NCI-H2081 (cell line): ENCODE results near the gene GSG1L.
"Not testable (repeated sequence)": the region's sequence is repeated elsewhere in the genome, so short reads cannot be mapped to it uniquely, and the experiment has no call there.

Source experiments
- DNase-seq, 2 experiments: peaks; one replicate each; lab custom pipeline; 2025; lab: John Stamatoyannopoulos, UW

The GSG1L gene

DNA sequence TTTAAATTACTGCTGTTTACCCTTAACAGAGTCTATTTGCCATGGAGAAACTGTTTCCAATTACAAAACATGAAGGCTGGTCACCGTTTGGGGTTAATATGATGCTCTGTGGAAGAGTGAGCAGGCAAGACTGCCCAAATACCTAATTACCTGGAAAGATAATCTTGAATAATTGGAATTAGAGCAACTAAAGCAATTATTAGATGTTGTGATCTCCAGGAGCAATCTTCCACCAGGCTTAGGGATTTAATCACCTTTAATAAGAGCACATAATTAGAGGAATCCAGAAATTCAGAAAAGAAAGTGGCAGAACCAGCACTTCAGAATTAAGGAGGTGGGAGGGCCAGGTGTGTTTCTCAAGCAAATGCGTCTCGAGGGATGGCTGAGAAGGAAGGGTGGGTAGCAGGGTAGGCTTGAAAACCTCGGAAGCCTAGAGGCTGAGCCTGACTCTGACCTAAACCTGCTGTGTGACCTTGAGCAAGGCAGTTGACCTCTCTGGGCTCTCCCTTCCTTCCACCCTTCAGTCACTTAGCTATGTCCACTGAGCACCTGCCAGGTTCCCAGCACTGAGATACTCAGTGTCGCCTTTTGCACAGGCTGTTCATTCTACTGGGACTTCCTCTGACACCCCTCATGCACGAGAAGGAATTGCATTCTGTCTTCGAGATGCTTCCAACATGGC is 113.2 kb downstream of the GSG1L start:
- DNase-seq = no peak

DNA sequence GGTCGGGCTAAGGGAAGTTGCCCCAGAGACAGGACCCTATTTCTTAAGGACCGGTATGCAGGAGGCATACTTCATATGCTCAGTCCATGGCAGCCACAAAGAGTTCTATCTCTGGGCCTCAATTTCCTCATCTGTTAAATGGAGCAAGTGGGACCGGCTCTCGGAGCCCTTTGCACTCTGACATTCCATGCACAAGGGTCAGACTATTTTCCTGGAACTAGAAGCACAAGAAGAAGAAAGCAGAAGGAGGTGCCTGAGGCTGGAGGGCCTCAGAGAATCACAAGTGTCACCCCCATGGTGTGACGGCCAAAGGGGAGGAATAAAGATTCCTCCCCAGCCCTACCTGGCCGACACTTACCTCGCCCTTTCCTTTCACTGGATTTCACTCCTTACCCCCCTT is 115.8 kb downstream of the GSG1L start:
- DNase-seq = no peak

DNA sequence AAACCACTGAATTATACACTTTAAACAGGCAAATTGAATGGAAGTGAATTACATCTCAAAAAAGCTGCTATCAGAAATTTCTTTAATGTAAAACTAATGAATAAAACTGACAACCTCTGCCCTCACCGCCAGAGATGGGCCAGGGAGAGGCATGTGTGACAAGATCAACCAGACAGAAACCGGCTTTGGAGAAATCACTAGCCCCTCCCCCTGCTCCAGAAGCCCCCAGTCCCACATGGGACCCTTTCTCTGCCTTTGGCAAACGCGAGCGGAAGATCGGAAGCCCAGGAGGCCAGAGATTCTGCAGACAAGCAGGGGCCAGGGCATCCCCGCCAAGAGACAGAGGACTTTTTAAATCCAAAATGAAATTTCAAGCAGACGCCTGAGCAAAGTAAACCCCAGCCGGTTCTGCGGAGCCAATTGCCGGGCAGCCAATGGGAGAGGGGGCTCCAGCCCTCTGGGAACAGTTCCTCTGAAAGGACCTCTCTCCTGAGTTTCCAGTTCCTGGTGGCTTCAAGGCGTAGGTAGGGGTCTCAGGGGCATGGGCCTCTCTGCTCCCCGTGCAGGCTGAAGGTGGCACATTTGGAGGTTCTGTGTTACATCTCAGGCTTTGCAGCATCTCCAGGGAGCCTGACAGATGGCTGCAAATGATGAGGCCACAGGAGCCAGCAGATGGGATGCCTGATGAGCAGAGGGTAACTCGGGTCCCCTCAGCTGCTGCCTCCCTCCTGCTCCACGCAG is 118.1 kb downstream of the GSG1L start:
- no peak for DNase-seq

DNA sequence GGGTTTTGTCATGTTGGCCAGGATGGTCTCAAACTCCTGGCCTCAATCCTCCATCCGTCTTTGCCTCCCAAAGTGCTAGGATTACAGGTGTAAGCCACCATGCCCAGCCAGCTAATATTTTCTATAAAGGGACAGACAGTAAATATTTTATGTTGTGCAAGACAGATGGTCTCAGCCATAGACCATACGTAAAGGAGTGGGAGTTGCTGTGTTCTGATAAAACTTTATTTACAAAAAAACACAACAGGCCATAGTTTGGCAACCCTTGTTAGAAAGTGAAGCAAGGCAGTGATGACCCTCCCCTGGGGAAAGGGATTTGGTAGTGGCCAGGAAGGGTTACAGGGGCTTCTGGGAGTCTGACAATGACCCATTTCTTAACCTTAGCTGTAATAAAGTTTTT is 119.7 kb downstream of the GSG1L start:
- DNase-seq = no peak

DNA sequence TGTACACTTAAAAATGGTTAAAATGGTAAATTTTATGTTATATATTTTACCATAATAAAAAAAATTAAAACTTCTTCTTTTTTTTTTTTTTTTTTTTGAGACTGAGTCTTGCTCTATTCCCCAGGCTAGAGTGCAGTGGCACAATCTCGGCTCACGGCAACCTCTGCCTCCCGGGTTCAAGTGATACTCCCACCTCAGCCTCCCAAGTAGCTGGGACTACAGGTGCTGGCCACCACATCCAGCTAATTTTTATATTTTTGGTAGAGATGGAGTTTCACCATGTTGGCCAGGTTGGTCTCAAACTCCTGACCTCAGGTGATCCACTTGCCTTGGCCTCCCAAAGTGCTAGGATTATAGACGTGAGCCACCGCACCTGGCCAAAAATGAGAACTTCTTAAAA is 121.4 kb downstream of the GSG1L start:
- not testable (repeated sequence) for DNase-seq

DNA sequence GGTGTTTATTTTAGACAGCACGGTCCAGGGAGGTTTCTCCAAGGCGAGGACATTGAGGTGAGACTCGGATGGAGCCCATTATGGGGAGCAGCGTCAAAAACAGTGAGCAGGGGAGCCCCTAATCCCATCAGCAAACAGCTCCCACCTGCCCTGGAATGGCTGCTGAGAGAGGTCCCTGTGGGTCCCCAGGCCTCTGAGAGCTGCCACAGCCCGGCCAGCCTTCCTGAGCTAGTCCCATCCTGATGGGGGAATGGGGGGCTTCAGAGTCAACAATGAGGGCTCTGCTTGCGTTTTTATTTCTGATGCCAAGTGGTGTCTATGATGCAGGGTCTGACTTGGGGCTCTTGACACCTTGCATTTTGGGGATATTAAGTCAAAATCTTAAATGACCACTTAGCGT is 128.4 kb downstream of the GSG1L start:
- no peak for DNase-seq

DNA sequence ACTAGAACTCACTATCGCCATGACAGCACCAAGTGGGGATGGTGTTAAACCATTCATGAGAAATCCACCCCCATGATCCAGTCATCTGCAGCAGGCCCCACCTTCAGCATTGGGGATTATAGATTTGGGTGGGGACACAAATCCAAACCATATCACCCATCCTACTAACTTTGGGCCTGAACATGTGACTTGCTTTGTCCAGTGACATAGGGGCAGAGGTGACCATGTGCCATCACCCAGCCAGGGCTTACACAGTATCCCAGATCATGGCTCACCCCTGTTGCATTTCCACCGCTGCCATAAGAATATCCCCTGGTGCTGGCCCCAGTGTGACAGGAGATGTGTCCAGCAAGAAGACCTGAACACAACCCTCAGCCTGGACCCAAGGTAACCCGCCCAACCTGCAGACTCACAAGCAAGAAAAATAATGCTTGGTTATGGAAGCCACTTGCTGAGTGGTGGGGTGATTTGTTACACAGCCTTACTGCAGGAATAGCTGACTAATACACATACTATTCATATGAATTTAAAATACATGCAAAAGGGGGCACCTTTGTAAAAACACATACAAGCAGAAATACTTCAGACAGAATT is 130.9 kb downstream of the GSG1L start:
- no peak for DNase-seq

DNA sequence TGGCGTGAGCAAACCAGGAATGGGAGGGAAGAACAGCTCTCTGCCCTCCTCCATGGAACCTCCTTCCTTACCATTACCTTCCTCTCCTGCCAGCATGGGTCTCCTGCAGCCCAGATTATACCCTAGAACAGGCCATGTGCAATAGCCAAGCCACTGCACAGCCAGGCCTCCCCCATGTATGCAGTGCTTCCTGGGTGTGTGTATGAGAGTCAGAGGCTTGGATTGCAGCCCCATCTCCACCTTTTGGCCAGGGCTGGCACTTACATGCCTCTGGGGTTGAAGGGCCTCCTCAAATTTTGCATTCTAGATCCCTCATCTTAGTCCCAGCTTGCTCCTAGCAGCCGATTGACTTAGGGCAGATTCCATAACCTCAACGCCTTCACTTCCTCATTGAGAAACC is 133.7 kb downstream of the GSG1L start:
- DNase-seq = no peak

DNA sequence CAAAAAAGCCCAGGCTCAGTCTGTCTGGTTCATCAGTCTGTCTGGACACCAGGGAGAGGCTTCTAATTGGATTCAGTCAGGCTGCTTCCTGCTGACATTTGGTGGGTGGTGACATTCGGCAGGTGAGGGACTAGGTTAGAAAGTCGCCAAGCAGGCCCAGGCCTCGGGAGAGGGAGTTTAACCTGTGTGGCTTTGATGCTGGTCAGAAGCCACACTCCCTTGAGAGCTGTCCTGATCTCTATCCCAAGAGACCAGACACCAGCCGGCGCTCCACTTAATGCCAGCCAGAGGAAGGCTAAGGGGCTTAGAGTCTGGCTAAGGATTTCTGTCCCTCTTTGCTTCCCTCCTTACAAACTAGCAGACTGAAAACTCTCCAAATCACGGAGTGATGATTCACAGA is 135.0 kb downstream of the GSG1L start:
- no peak for DNase-seq

DNA sequence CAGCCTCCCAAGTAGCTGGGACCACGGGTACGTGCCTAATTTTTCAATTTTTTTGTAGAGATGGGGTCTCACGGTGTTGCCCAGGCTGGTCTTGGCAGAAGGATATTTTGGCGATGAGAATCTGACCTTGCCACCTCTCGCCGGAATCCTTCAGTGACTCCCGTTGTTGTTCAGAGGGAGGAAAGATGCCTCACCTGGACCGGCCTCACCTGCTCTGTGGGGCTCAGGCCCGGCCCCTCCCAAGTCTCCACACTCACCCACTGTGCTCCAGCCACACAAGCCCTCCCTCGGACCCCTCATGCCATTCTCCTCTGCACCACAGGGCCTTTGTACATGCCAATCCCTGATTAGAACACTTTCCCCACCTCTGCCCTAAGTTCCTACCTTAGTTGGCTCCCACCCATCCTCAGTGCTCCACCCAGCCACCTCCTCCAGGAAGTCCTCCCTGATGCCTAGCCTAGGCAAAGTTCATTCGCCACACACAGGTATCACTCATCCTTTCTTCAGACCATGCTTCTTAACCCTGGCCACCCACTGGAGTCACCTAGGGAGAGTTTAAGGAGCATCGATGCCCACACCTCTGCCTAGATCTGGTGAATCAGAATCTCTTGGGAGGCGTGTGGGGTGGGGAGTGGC is 136.1 kb downstream of the GSG1L start:
- DNase-seq = no peak

DNA sequence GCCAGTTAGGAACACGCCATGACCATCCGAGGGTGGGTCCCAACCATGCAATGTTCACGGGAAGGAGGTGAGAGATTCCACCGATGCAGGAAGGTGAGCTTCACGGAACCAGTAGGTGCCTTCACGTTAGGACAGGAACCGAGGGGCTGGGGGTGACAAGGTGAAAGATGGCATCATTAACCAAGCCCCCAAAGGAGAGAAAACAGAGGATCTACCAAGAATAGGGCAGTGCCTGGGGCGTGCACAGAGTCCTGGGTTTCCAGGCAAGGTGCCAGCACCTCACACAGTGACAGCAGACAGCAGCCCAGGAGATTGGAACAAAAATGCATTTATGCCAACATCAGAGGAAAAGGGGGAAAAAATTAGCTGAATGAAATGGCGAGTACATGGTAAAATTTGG is 137.9 kb downstream of the GSG1L start:
- peak; percentile 14 to 30 for DNase-seq

DNA sequence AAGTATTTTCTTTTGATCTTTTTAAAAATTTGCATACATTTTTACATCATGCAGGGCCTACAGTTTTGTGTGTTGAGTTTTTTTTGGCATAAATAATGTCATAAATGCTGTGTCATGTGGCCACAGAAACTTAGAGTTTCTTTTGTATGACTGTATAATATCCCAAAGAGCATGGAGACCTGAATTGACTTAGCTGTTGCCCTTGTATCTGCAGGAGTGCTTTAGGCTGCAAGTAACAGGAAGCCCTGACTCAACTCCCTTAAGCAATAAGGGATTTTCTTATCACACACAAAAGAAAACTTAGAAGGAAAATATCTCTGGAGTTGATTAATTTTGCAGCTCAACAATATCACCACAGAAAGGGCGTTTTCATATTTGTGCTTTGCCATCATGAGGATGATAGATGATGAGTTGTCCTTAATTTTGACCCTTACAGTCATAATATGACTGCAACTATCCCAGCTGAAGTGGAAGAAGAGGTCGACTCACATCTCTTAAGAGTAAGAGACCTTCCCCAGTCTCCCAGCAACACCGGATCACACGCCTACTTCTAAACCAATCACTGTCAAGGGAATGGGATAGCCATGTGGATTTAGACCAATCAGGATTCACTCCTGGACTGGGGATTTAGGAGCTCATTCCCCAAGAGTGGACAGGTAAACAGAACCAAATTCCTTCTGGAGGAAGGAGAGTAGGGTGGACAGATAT is 138.9 kb downstream of the GSG1L start:
- DNase-seq = no peak

DNA sequence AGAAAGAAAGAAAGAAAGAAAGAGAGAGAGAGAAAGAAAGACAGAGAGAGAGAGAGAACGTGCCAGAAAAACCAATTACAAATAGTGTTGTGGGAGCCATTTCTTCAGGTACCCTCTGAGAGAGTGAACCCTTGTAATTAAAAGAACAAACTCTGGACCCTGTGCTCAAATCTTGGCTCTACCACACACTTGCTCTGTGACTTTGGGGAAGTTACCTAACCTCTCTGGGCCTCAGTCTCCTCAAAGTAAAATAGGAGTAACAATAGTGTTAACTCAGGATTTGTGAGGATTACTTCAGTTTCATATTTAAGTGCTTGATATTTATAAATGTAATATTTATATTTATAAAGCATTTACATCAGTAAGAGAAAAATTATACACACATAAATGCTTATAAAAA is 139.8 kb downstream of the GSG1L start:
- DNase-seq = no peak

DNA sequence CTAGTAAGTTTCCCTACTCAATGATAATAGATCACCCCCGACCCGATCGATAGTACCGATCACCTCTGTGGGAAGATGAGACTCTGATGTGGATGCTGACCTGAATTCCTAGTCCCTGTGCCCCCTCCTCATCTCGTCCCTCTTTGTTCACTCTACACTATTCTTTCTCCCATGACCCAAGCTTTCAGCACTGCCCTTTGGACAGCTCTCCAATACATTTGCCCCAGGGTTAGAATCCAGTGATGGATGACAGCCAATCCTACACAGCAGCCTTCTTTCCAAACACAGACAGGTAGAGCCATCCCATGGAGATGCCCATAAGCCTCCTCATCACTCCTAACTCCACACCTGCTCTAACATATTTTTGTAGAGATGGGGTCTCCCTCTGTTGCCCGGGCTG is 141.1 kb downstream of the GSG1L start:
- no peak for DNase-seq

DNA sequence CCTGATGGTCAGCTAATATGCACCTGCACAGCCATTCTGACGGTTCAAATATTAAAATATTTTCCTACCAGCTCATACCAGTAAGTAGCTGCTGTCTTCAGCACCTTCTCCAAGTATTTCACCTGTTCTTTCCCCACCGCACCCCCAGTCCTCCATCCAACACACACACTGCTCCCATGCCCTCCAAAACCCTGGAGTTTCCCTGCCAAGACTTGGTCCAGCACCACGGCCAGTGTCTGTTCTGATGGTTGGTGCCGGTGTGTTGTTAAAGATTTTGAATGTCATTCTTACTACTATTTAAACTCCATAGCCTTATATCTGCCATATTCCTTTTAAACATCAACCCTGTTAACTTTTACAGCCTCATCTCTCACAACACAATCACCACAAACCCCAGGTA is 142.4 kb downstream of the GSG1L start:
- no peak for DNase-seq

DNA sequence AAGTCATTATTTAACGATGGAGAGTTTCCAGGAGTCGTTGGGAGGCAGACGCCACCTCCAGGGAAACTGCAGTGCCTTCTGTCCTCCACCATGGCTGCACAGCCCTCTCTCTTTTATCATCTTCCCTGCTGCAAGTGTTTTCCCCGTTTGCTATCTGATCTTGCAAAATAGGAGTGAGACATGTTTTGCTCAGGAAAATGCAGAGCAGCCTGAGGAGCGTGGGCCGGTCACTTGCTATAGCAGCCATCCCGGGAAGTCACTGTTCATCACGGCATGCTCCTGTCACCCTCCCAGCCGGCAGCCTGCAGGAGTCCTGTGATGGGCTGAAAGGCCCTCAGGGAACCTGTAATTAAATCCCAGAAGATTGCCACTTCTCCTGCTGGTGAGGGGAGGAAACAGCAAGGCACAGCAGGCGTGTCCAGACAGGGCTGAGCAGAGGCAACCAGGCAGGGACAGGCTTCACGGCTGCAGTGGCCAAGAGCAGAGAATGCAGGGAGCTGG is 143.1 kb downstream of the GSG1L start:
- peak; percentile 52 to 77 for DNase-seq

DNA sequence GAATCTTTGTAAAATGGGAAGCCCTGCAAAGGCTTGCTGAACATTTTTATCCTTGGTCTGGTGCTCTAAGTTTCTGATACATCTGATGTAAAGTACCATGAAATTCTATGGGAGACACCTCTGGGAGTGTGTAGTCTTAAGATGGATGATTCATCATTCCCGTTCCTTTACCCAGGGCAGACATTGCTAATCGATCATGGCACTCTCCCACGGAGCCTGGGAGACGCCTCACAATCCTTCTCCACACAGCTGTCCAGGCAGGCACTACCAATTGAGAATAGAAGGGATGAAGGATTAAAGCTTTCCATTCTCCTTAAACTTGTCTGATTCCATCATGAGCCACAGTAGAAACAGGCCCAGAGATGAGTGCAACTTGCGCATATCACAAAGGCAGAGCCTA is 144.8 kb downstream of the GSG1L start:
- DNase-seq = no peak

DNA sequence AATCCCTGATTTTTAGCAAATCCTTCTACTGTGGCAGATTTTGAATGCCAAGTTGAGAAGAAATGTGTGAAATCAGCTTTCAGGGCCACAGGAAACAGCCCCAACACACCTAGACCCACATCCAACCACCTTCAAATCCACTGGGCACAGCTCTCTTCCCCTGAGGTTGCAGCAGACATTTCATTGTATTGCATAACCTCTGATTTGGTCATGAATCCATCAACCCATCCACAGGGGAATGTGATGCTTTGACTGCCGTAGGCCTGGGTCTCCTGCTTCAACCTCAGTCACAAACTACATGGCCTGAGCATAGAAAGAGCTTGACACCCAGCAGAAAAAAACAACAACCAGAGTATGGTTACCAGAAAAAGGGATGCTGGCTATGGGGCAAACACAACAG is 145.6 kb downstream of the GSG1L start:
- no peak for DNase-seq

DNA sequence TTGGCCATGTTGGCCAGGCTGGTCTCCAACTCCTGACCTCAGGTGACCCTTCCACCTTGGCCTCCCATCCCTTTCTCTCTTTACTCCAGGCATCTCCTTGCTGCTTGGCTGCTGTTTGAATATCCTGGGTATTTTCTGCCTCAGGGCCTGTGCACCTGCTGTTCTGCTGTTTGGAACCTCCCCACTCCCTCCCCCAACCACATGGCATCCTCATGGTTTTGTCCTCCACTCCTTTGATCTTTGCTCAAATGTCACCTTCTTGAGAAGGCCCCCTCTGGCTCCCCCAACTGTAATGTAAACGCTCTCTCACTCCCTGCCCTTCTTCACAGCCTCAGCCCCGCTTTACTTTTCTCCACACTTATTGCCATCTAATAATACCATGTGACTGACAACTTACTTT is 152.0 kb downstream of the GSG1L start:
- DNase-seq = no peak

DNA sequence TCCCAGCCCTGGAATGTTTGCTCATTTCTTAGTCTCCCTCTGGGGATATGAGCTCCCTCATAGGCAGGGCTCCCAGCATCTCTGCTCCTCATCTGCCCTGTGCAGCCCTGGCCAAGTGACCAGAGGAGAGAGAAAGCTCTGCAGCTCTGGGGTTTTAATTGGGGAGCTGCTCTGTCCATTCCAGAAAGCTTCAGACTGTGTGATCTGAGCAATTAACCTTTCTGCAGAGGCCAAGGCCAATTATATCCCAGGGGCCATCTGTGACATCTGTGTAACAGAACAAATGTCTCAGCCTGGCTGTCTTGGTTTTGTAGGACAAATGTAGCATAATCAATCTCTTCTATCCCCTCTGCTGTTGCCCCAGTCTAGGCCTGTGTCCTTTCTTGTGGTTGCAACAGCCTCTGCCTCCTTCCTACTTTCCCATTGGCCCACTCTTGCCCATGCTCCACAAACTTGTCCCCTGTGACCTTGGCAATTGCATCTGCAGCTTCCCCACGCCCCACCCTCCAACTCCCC is 156.0 kb downstream of the GSG1L start:
- DNase-seq = no peak

DNA sequence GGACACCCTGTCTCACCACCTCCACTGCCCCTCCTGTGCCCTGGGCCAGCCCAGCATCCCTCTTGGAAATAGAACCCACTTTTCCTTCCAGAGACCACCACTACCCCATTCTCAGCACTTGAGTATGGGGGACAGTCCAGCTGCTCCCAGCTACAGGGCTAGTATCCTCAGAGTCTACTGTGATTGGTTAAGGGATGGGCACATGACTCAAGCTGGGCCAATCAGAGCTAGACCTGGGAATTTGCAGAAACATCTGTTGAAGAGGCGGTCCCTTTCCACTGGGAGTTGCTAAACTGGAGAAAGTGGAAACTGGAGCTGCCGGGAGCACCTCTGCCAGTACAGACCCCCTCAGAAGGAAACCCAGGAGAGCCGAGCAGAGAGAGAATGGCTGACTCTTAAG is 156.6 kb downstream of the GSG1L start:
- DNase-seq = no peak

DNA sequence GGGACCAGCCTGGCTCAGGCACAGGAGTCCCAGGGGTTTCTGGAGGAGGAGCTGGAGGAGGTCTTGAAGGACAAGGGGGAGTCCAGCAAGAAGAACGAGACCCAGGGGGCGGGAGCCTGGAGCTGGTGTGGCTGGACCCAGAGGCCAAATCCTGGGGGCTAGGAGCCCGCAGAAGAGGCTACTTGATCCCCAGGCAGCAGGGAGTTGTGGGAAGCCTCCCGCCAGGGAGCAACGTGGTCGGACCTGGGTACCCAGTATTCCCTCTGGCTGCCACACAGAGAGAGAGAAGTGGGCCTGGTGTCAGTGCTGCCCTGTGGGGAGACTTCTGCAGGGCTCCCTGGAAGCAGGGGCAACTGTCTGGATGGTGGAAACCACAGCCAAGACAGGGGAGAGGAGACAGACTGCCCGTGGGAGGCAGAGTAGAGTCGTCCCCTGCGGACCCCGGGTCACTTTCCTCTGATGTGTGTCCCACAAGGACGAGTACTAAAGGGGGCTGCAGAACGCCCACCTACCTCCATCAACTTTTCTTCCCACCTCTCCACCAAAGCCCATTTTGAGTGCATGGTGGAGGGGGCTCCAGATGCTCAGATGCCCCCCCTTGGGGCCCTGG is 160.4 kb downstream of the GSG1L start:
- no peak for DNase-seq
